HEK293 (cell line): Measurements from ENCODE around the gene TSEN54.

Experiments
- BCL6B ChIP-seq: fragments of 450-650 bp; formaldehyde crosslinking; IDR thresholded peaks from 2 replicates; pipeline ENCODE4 v1.5.1; 2017; ENCODE audit warnings: missing biosample characterization, missing genetic modification characterization
- EGR2 ChIP-seq: fragments of 450-650 bp; formaldehyde crosslinking; IDR thresholded peaks from 2 replicates; pipeline ENCODE4 v1.5.1; 2016; ENCODE audit warnings: low read depth, missing biosample characterization, missing genetic modification characterization
- PRDM1 ChIP-seq: fragments of 450-650 bp; formaldehyde crosslinking; IDR thresholded peaks from 2 replicates; pipeline ENCODE4; 2016; ENCODE audit warnings: missing biosample characterization, missing genetic modification characterization
- TCF7L2 ChIP-seq: IDR thresholded peaks from 2 replicates; pipeline ENCODE4 v1.6.1; 2011; ENCODE audit warnings: low read depth, mild to moderate bottlenecking, inconsistent platforms, low read length, moderate library complexity, borderline replicate concordance
- YY2 ChIP-seq: fragments of 450-650 bp; formaldehyde crosslinking; IDR thresholded peaks from 2 replicates; pipeline ENCODE4 v1.5.1; 2016; ENCODE audit warnings: missing biosample characterization, missing genetic modification characterization
- ZBTB1 ChIP-seq: fragments of 450-650 bp; formaldehyde crosslinking; IDR thresholded peaks from 2 replicates; pipeline ENCODE4 v1.5.1; 2016; ENCODE audit warnings: missing biosample characterization, missing genetic modification characterization
- ZBTB6 ChIP-seq: fragments of 450-650 bp; formaldehyde crosslinking; IDR thresholded peaks from 2 replicates; pipeline ENCODE4 v1.5.1; 2017; ENCODE audit warnings: missing biosample characterization, missing genetic modification characterization
- ZBTB8A ChIP-seq: fragments of 450-650 bp; formaldehyde crosslinking; IDR thresholded peaks from 2 replicates; pipeline ENCODE4 v1.5.1; 2016; ENCODE audit warnings: missing biosample characterization, missing genetic modification characterization
- ZEB2 ChIP-seq: fragments of 450-650 bp; formaldehyde crosslinking; IDR thresholded peaks from 2 replicates; pipeline ENCODE4 v1.5.1; 2016; ENCODE audit warnings: missing biosample characterization, missing genetic modification characterization
- ZNF132 ChIP-seq: fragments of 450-650 bp; formaldehyde crosslinking; IDR thresholded peaks from 2 replicates; pipeline ENCODE4 v1.5.1; 2017; ENCODE audit warnings: missing biosample characterization, missing genetic modification characterization, borderline replicate concordance
- ZNF174 ChIP-seq: fragments of 450-650 bp; formaldehyde crosslinking; IDR thresholded peaks from 2 replicates; pipeline ENCODE4 v1.5.0; 2017; ENCODE audit warnings: missing biosample characterization, mild to moderate bottlenecking, missing genetic modification characterization
- ZNF19 ChIP-seq: fragments of 450-650 bp; formaldehyde crosslinking; IDR thresholded peaks from 2 replicates; pipeline ENCODE4; 2016; ENCODE audit warnings: missing biosample characterization, missing genetic modification characterization, low read depth
- ZNF239 ChIP-seq: fragments of 450-650 bp; formaldehyde crosslinking; IDR thresholded peaks from 2 replicates; pipeline ENCODE4 v1.5.1; 2016; ENCODE audit warnings: missing biosample characterization, missing genetic modification characterization
- ZNF26 ChIP-seq: fragments of 450-650 bp; formaldehyde crosslinking; IDR thresholded peaks from 2 replicates; pipeline ENCODE4 v1.5.1; 2016; ENCODE audit warnings: missing biosample characterization, missing genetic modification characterization
- ZNF274 ChIP-seq, 2 experiments: fragments of 200-500 bp in 1 of 2; fragments of 450-650 bp in 1 of 2; sonication (Bioruptor generic) in 1 of 2; formaldehyde crosslinking in 1 of 2; IDR thresholded peaks; 2 replicates each; pipeline versions ENCODE4 v1.5.1 to v1.6.1; 2014 to 2016; ENCODE audit warnings: borderline replicate concordance in 1 of 2, inconsistent platforms in 1 of 2, low read length in 1 of 2, missing biosample characterization in 1 of 2, missing genetic modification characterization in 1 of 2
- ZNF280C ChIP-seq: fragments of 450-650 bp; formaldehyde crosslinking; IDR thresholded peaks from 2 replicates; pipeline ENCODE4 v1.5.1; 2016; ENCODE audit warnings: missing biosample characterization, missing genetic modification characterization
- ZNF292 ChIP-seq: fragments of 450-650 bp; formaldehyde crosslinking; IDR thresholded peaks from 2 replicates; pipeline ENCODE4 v1.5.1; 2016; ENCODE audit warnings: low read depth, missing biosample characterization, missing genetic modification characterization, borderline replicate concordance
- ZNF311 ChIP-seq: fragments of 450-650 bp; formaldehyde crosslinking; IDR thresholded peaks from 2 replicates; pipeline ENCODE4 v1.5.1; 2017; ENCODE audit warnings: missing biosample characterization, missing genetic modification characterization, borderline replicate concordance
- ZNF324 ChIP-seq: fragments of 450-650 bp; formaldehyde crosslinking; IDR thresholded peaks from 2 replicates; pipeline ENCODE4 v1.5.1; 2016; ENCODE audit warnings: missing biosample characterization, missing genetic modification characterization
- ZNF335 ChIP-seq: fragments of 450-650 bp; formaldehyde crosslinking; conservative IDR thresholded peaks from 2 replicates; pipeline ENCODE4 v1.5.1; 2016; ENCODE audit warnings: missing biosample characterization, missing genetic modification characterization
- ZNF341 ChIP-seq: fragments of 450-650 bp; formaldehyde crosslinking; IDR thresholded peaks from 2 replicates; pipeline ENCODE4; 2016; ENCODE audit warnings: low read depth, missing biosample characterization, missing genetic modification characterization
- ZNF354C ChIP-seq: fragments of 450-650 bp; formaldehyde crosslinking; IDR thresholded peaks from 2 replicates; pipeline ENCODE4 v1.5.1; 2016; ENCODE audit warnings: missing biosample characterization, missing genetic modification characterization, low read depth, borderline replicate concordance
- ZNF394 ChIP-seq: fragments of 450-650 bp; formaldehyde crosslinking; IDR thresholded peaks from 2 replicates; pipeline ENCODE4 v1.5.1; 2016; ENCODE audit warnings: missing biosample characterization, missing genetic modification characterization, mild to moderate bottlenecking, moderate library complexity, borderline replicate concordance
- ZNF416 ChIP-seq: fragments of 450-650 bp; formaldehyde crosslinking; IDR thresholded peaks from 2 replicates; pipeline ENCODE4 v1.5.1; 2016; ENCODE audit warnings: missing biosample characterization, missing genetic modification characterization
- ZNF473 ChIP-seq: fragments of 450-650 bp; formaldehyde crosslinking; IDR thresholded peaks from 2 replicates; pipeline ENCODE4 v1.5.1; 2017; ENCODE audit warnings: missing biosample characterization, missing genetic modification characterization
- ZNF48 ChIP-seq: fragments of 450-650 bp; formaldehyde crosslinking; IDR thresholded peaks from 2 replicates; pipeline ENCODE4 v1.5.1; 2016; ENCODE audit warnings: missing biosample characterization, missing genetic modification characterization
- ZNF585B ChIP-seq: fragments of 450-650 bp; formaldehyde crosslinking; IDR thresholded peaks from 2 replicates; pipeline ENCODE4 v1.5.1; 2016; ENCODE audit warnings: missing biosample characterization, missing genetic modification characterization
- ZNF600 ChIP-seq: fragments of 450-650 bp; formaldehyde crosslinking; IDR thresholded peaks from 2 replicates; pipeline ENCODE4 v1.5.1; 2016; ENCODE audit warnings: missing biosample characterization, missing genetic modification characterization
- ZNF623 ChIP-seq: fragments of 450-650 bp; formaldehyde crosslinking; IDR thresholded peaks from 2 replicates; pipeline ENCODE4 v1.5.1; 2016; ENCODE audit warnings: missing biosample characterization, missing genetic modification characterization
- ZNF629 ChIP-seq: fragments of 450-650 bp; formaldehyde crosslinking; IDR thresholded peaks from 2 replicates; pipeline ENCODE4 v1.5.1; 2017; ENCODE audit warnings: missing biosample characterization, missing genetic modification characterization
- ZNF639 ChIP-seq: fragments of 450-650 bp; formaldehyde crosslinking; IDR thresholded peaks from 2 replicates; pipeline ENCODE4 v1.5.1; 2016; ENCODE audit warnings: missing biosample characterization, missing genetic modification characterization
- ZNF645 ChIP-seq: fragments of 450-650 bp; formaldehyde crosslinking; IDR thresholded peaks from 2 replicates; pipeline ENCODE4; 2016; ENCODE audit warnings: missing biosample characterization, missing genetic modification characterization

Gene TSEN54

GRCh38 chr17:75516619-75517296 lies 430 bp downstream of the TSEN54 start (continued):
- TF ChIP-seq ZNF292 (tag by site-specific recombination): no peak
- 0 out of 2 replicates have a peak, but pooled peaks have one; percentile 22 for TF ChIP-seq ZEB2 (tag by site-specific recombination)
- no peak for TF ChIP-seq ZNF311 (tag by site-specific recombination)
- no peak for TF ChIP-seq ZBTB1
- peak; percentile 34; the same call in 1 of the 2 replicates for TF ChIP-seq EGR2 (tag by site-specific recombination)
- TF ChIP-seq ZNF324 (tag by site-specific recombination): no peak; the same call in 1 of the 2 replicates
- TF ChIP-seq BCL6B (tag by site-specific recombination): no peak
- TF ChIP-seq ZNF26 (tag by site-specific recombination): no peak
- no peak for TF ChIP-seq ZNF629
- TF ChIP-seq ZNF335: peak; percentile 93
- no peak for TF ChIP-seq ZNF132 (tag by site-specific recombination)
- no peak for TF ChIP-seq ZNF239
- peak; percentile 22 for TF ChIP-seq ZBTB8A (tag by site-specific recombination)
- TF ChIP-seq ZNF19: no peak
- no peak for TF ChIP-seq ZNF600
- no peak for TF ChIP-seq PRDM1
- TF ChIP-seq ZBTB6: no peak
- no peak for TF ChIP-seq TCF7L2
- TF ChIP-seq ZNF280C (tag by site-specific recombination): no peak
- TF ChIP-seq ZNF174 (tag by site-specific recombination): no peak
- no peak for TF ChIP-seq ZNF394 (tag by site-specific recombination)
- no peak for TF ChIP-seq ZNF354C (tag by site-specific recombination)
- TF ChIP-seq ZNF623: no peak
- no peak for TF ChIP-seq ZNF639 (tag by site-specific recombination)
- TF ChIP-seq ZNF645 (tag by site-specific recombination): no peak
- no peak for TF ChIP-seq YY2 (tag by site-specific recombination)
- TF ChIP-seq ZNF274 (IDR thresholded peaks at IDR 0.05; ENCODE audit: low read length): no peak
- TF ChIP-seq ZNF274 (tag by site-specific recombination; IDR thresholded peaks at IDR 0.05; ENCODE audit: borderline replicate concordance): no peak
- TF ChIP-seq ZNF48 (tag by site-specific recombination): no peak
- TF ChIP-seq ZNF473 (tag by site-specific recombination): no peak
- no peak for TF ChIP-seq ZNF416 (tag by site-specific recombination)
- no peak for TF ChIP-seq ZNF585B (tag by site-specific recombination)
- peak; percentile 18 for TF ChIP-seq ZNF341 (tag by site-specific recombination)
